Thyroid gland (tissue), 4 donors: ENCODE results near the gene UBE2E2. TPM values are rescaled to one million over a fixed set of nuclear protein-coding genes. Genes with fewer than 3 reads are reported as not detected.

Experiments used
- DNase-seq, 2 donors: peaks; one replicate each; pipeline ENCODE4 v3.0.0-alpha.2; 2019
- H3K27ac ChIP-seq, 3 donors: fragments of 200-600 bp; sonication (generic); 1 replicate in 2 of 3; 2 replicates in 1 of 3; pipeline ENCODE4 v1.5.1; 2016 to 2019; ENCODE audit warnings: mild to moderate bottlenecking in 1 of 3, moderate library complexity in 1 of 3
- H3K27me3 ChIP-seq: fragments of 200-600 bp; sonication (generic); one replicate; pipeline ENCODE4 v1.5.1; 2019
- H3K36me3 ChIP-seq, 2 donors: fragments of 200-600 bp; sonication (generic); one replicate each; pipeline ENCODE4 v1.5.1; 2016 to 2019
- H3K4me1 ChIP-seq, 2 donors: fragments of 200-600 bp; sonication (generic); one replicate each; pipeline ENCODE4 v1.5.1; 2017 to 2019
- H3K4me3 ChIP-seq, 3 donors: fragments of 200-600 bp; sonication (generic); replicated peaks in 1 of 3; 1 replicate in 2 of 3; 2 replicates in 1 of 3; pipeline ENCODE4 v1.5.1; 2016; ENCODE audit warnings: mild to moderate bottlenecking in 1 of 3
- H3K9me3 ChIP-seq: fragments of 200-600 bp; sonication (generic); one replicate; pipeline ENCODE4 v1.5.1; 2017
- POLR2A ChIP-seq, 2 donors: fragments of 450-650 bp; IDR thresholded peaks; one replicate each; pipeline ENCODE4 v1.6.1; 2017; ENCODE audit warnings: antibody characterized with exemption in 2 of 2, mild to moderate bottlenecking in 2 of 2, moderate library complexity in 1 of 2
- WGBS, 2 donors: methylation state at CpG; one replicate each; pipeline ENCODE4 v1.1.5; 2017; 5-methylcytosine and 5-hydroxymethylcytosine counted together
- intact Hi-C: fragments of 100-400 bp; cut with DNase I; formaldehyde crosslinking; loops from one replicate; pipeline ENCODE4 v1.15.1; 2023
- total RNA-seq, 4 donors: library from RNA; depleted of rRNA; stranded (reverse); fragments of >200 nt; gene quantifications; one replicate each; pipeline ENCODE4 v1.2.3, GENCODE V29; 2016
- TF ChIP-seq, protein P1 (sequence below), 6 experiments: fragments of 200-600 bp in 3 of 6; fragments of 450-650 bp in 3 of 6; sonication (generic) in 3 of 6; IDR thresholded peaks; one replicate each; pipeline ENCODE4 v1.5.1; 2016 to 2019; ENCODE audit warnings: antibody characterized with exemption in 6 of 6, mild to moderate bottlenecking in 2 of 6, inconsistent platforms in 1 of 6, moderate library complexity in 1 of 6

UBE2E2 gene
- total RNA-seq, 4 donors from 2014 or later: 28.5 to 46.0 (median 38.4) TPM

DNA sequence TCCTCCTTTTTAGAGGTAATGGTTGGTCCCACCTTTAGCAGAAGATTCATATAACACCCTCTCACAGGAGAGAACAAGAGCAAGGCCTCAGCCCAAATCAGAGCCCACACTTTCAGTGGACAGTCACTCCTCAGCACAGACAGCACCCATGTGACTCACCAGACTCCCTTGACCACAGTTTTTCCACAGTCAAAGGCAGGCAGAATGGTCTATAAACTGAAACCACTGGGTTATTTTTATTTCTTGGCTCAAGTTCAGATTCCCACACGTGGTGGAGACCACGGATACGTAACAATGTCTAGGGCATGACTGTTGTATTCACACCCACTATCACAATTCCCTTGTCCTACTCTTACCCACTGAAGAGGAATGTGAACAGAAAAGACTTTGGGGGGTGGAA is 364.8 kb downstream of the UBE2E2 start:
- no peaks in the 10 kb centered on the region for H3K27me3 ChIP-seq
- H3K4me1 ChIP-seq: peaks cover 0 to 9% of the 10 kb centered on the region in 2 donors
- H3K9me3 ChIP-seq: no peaks in the 10 kb centered on the region
- 13 to 24% methylated on average over 3 of the region's 3 CpGs for WGBS, 2 donors
- H3K27ac ChIP-seq: no peak overlapping the region
- DNase-seq: peak in 1 of 2 donors; percentile 12
- intact Hi-C loops: no loop called here
- TF ChIP-seq POLR2A (IDR thresholded peaks at IDR 0.05): no peak
- TF ChIP-seq, protein P1, sequence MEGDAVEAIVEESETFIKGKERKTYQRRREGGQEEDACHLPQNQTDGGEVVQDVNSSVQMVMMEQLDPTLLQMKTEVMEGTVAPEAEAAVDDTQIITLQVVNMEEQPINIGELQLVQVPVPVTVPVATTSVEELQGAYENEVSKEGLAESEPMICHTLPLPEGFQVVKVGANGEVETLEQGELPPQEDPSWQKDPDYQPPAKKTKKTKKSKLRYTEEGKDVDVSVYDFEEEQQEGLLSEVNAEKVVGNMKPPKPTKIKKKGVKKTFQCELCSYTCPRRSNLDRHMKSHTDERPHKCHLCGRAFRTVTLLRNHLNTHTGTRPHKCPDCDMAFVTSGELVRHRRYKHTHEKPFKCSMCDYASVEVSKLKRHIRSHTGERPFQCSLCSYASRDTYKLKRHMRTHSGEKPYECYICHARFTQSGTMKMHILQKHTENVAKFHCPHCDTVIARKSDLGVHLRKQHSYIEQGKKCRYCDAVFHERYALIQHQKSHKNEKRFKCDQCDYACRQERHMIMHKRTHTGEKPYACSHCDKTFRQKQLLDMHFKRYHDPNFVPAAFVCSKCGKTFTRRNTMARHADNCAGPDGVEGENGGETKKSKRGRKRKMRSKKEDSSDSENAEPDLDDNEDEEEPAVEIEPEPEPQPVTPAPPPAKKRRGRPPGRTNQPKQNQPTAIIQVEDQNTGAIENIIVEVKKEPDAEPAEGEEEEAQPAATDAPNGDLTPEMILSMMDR (IDR thresholded peaks at IDR 0.05): no peak
- H3K36me3 ChIP-seq: no peaks in the 10 kb centered on the region
- no peak overlapping the region for H3K4me3 ChIP-seq

DNA sequence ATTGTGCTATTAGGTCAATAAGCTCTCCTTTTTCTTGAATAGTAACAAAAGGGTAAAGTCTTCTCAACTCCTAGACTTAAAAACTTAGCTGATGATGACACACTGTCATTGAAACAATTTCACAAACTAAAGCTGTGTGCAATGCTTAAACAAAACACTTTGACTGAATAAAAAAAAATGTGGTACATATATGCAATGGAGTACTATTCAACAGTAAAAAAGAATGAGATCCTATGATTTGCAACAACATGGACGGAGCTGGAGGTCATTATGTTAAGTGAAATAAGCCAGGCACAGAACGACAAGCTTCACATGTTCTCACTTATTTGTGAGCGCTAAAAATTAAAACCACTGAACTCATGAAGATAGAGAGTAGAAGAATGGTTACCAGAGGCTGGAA is 370.7 kb downstream of the UBE2E2 start:
- Histone ChIP-seq H3K4me3 (no peak overlapping the region), H3K27me3 (no peaks in the 10 kb centered on the region), H3K9me3 (no peaks in the 10 kb centered on the region), H3K36me3 (no peaks in the 10 kb centered on the region), H3K4me1 (no peaks in the 10 kb centered on the region), H3K27ac (no peak overlapping the region)
- intact Hi-C loops: no loop called here
- no peak for DNase-seq
- TF ChIP-seq, protein P1 (IDR thresholded peaks at IDR 0.05): no peak
- TF ChIP-seq POLR2A (IDR thresholded peaks at IDR 0.05): no peak
- WGBS, 2 donors: 93 to 97% methylated on average over 3 of the region's 3 CpGs

- 96 to 97% methylated on average over 1 of the region's 1 CpG for WGBS, 2 donors
- TF ChIP-seq POLR2A (IDR thresholded peaks at IDR 0.05): no peak
- TF ChIP-seq, protein P1 (IDR thresholded peaks at IDR 0.05): no peak
- intact Hi-C loops: no loop called here
Observed at GRCh38 chr3:23574822-23575315, 371.7 kb downstream of the UBE2E2 start.

DNA sequence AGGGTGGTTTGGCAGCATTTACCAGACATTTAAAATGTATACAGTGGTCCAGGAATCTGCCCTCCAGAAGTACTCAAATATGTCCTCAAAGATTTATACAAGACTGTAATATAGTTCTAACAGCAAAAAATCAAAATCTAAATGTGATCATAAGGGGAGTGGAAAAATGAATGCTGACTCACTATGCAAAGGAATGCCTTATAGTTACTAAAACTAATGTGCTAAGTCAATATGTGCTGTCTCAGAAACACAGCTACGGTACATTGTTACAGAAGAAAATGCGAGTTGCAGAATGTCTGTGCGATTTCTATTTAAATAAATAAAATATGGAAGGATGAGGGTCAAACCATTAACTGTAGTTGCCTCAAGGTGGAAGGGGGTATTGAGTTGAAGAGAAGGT is 372.6 kb downstream of the UBE2E2 start:
- no peaks in the 10 kb centered on the region for H3K27me3 ChIP-seq
- no peak for DNase-seq
- H3K36me3 ChIP-seq: no peaks in the 10 kb centered on the region
- H3K9me3 ChIP-seq: no peaks in the 10 kb centered on the region
- 97% methylated on average over 3 of the region's 3 CpGs for WGBS, 2 donors
- no peaks in the 10 kb centered on the region for H3K4me1 ChIP-seq
- TF ChIP-seq POLR2A (IDR thresholded peaks at IDR 0.05): no peak
- TF ChIP-seq, protein P1 (IDR thresholded peaks at IDR 0.05): no peak
- intact Hi-C loops: no loop called here
- no peak overlapping the region for H3K27ac ChIP-seq
- no peak overlapping the region for H3K4me3 ChIP-seq

More at GRCh38 chr3:23574822-23575315, 371.7 kb downstream of the UBE2E2 start:
- Histone ChIP-seq H3K9me3 (no peaks in the 10 kb centered on the region), H3K27me3 (no peaks in the 10 kb centered on the region), H3K36me3 (no peaks in the 10 kb centered on the region), H3K27ac (no peak overlapping the region), H3K4me3 (no peak overlapping the region), H3K4me1 (no peaks in the 10 kb centered on the region)
- DNase-seq: no peak

- DNase-seq: no peak
- 61 to 75% methylated on average over 2 of the region's 2 CpGs for WGBS, 2 donors
- H3K4me3 ChIP-seq: no peak overlapping the region
- no peaks in the 10 kb centered on the region for H3K9me3 ChIP-seq
- TF ChIP-seq, protein P1 (IDR thresholded peaks at IDR 0.05): no peak
- TF ChIP-seq POLR2A (IDR thresholded peaks at IDR 0.05): no peak
- no peaks in the 10 kb centered on the region for H3K36me3 ChIP-seq
- no peaks in the 10 kb centered on the region for H3K4me1 ChIP-seq
- intact Hi-C loops: no loop called here
- no peak overlapping the region for H3K27ac ChIP-seq
- no peaks in the 10 kb centered on the region for H3K27me3 ChIP-seq
Observed at GRCh38 chr3:23576379-23576959, 373.3 kb downstream of the UBE2E2 start.
